Mucosa of descending colon (tissue), 3 donors: Measurements from ENCODE around the gene DYRK2. TPM values are rescaled to one million over a fixed set of nuclear protein-coding genes. Genes with fewer than 3 reads are reported as not detected.

Experiments
- ATAC-seq: fragments of 200-7000 bp; cut with Tn5 transposase; one replicate; pipeline ENCODE4 v1.9.1; 2020; ENCODE audit warnings: mild to moderate bottlenecking, moderate library complexity
- DNase-seq, 3 donors: peaks; one replicate each; pipeline ENCODE4 v3.0.0-alpha.2; 2020
- H3K36me3 ChIP-seq: fragments of 200-600 bp; one replicate; pipeline ENCODE4 v1.8.0; 2021; ENCODE audit warnings: low read depth, mild to moderate bottlenecking
- H3K4me1 ChIP-seq: fragments of 200-600 bp; one replicate; pipeline ENCODE4 v1.8.0; 2021; ENCODE audit warnings: low read depth, mild to moderate bottlenecking
- H3K4me3 ChIP-seq: fragments of 200-600 bp; one replicate; pipeline ENCODE4 v1.8.0; 2021; ENCODE audit warnings: mild to moderate bottlenecking
- H3K9me3 ChIP-seq: fragments of 200-600 bp; one replicate; pipeline ENCODE4 v1.8.0; 2021; ENCODE audit warnings: mild to moderate bottlenecking
- intact Hi-C, 2 donors: fragments of 100-400 bp; cut with DNase I in 1 of 2; cut with micrococcal nuclease in 1 of 2; formaldehyde crosslinking; loops; one replicate each; pipeline versions ENCODE4 v1.11.0 to v1.11.1; 2022; cut with DNase I, micrococcal nuclease
- long read RNA-seq, 2 donors: library from polyadenylated mRNA; unstranded; transcript quantifications; one replicate each; pipeline ENCODE4 v2.0.0, GENCODE V29; 2019 to 2021
- total RNA-seq, 3 donors: library from RNA; stranded (reverse); fragmentation: NEBNext Ultra II Directional in 2 of 3; extraction: Animal tissue kit (Norgen Biotek cat#: 25700) in 2 of 3; gene quantifications; one replicate each; pipeline versions ENCODE4 v1.2.1 to v1.2.4, GENCODE V29; 2021 to 2023
- TF ChIP-seq, protein P1 (sequence below): fragments of 200-600 bp; IDR thresholded peaks from one replicate; pipeline ENCODE4 v1.8.0; 2022; ENCODE audit warnings: antibody characterized with exemption, mild to moderate bottlenecking
- donor health status: DM: no; HTN: no; CAD: no; lungs with moderate emphysema.
- donor health status: DM: no; HTN: no; CAD: no.
- donor health status: DM: no; HTN: yes; CAD: no.

Gene DYRK2
- 100 to 1,000 TPM in 2 of 3 donors, 10 to 100 TPM in 1; 65.2 to 161 (median 111) TPM for total RNA-seq
- long read RNA-seq, donor 1, full-length matches to known transcripts: 45 of 52 reads
- long read RNA-seq, donor 1, partial matches to known transcripts: 0 of 52 reads
- long read RNA-seq, donor 1, other reads (novel, unspliced or antisense): 7 of 52 reads
- long read RNA-seq, donor 2, partial matches to known transcripts: 0 of 7 reads
- long read RNA-seq, donor 2, other reads (novel, unspliced or antisense): 5 of 7 reads

DNA sequence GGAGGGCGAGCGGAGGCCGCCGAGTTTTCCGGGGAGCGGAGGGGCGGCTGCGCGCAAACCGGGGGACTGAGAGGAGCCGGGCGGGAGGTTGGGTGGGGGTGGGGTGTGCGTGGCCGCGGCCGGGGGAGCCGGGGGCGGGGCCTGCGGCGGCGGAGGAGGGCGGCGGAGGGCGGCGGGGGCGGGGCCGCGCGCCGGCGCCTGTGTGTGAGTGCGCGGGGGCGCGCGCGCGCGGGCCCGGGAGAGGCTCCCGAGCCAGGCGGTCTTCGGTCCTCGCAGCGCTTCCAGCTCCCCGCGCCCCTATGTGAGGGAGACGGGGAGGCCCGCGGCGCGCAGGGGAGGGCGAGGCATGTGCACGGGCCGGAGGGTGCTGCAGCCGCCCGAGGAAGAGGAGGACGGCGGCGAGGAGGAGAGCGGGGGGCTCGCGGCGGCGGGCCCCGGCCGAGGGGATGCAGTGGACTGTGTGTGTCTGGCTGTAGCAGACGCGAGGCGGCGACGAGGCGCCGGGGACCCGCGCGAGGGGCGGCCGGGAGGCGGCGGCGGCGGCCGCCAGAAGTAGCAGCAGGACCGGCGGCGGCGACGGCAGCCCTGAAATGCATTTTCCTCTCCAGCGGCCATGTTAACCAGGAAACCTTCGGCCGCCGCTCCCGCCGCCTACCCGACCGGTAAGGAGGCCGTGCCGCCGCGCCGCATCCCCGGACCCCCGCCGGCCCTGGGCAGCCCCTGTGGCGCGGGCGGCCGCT is at the start of gene DYRK2:
DYRK2 (plus strand) TSS at position 225 of the 740 bp plus-strand sequence; CDS start at position 614, 389 bp downstream.
- no peaks in the 10 kb centered on the region for H3K9me3 ChIP-seq
- intact Hi-C loops: loop anchor here in 1 of 2 donors (5.0 kb wide), 1 partner anchor 211 kb away; no protein-coding TSS in a partner anchor
- ATAC-seq (peak; percentile 72), DNase-seq (peak; percentile 89)
- TF ChIP-seq, protein P1, sequence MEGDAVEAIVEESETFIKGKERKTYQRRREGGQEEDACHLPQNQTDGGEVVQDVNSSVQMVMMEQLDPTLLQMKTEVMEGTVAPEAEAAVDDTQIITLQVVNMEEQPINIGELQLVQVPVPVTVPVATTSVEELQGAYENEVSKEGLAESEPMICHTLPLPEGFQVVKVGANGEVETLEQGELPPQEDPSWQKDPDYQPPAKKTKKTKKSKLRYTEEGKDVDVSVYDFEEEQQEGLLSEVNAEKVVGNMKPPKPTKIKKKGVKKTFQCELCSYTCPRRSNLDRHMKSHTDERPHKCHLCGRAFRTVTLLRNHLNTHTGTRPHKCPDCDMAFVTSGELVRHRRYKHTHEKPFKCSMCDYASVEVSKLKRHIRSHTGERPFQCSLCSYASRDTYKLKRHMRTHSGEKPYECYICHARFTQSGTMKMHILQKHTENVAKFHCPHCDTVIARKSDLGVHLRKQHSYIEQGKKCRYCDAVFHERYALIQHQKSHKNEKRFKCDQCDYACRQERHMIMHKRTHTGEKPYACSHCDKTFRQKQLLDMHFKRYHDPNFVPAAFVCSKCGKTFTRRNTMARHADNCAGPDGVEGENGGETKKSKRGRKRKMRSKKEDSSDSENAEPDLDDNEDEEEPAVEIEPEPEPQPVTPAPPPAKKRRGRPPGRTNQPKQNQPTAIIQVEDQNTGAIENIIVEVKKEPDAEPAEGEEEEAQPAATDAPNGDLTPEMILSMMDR: no peak
- H3K4me1 ChIP-seq: peaks cover 22% of the 10 kb centered on the region
- peak within 1 kb of the TSS; percentile 97 for H3K4me3 ChIP-seq
- no peaks in the 10 kb centered on the region for H3K36me3 ChIP-seq

DNA sequence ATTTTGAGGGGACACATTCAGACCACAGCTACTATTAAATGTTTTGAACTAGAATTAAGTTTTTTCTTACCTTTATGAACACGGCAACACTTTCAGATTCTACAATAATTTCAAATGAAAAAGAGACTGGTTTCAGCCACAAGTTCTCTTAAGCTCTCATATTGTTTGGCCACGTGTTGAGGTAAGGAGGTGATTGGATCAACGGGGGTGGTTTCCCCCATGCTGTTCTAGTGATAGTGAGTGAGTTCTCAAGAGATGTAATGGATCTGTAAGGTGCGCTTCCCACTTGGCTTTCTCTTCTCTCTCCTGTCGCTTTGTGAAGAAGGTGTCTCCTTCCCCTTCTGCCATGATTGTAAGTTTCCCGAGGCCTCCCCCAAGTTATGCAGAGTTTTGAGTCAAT is 48.9 kb upstream of the DYRK2 start:
- H3K4me1 ChIP-seq: no peaks in the 10 kb centered on the region
- no peaks in the 10 kb centered on the region for H3K36me3 ChIP-seq
- TF ChIP-seq, protein P1: no peak
- no peak for DNase-seq
- no peak overlapping the region for H3K4me3 ChIP-seq
- H3K9me3 ChIP-seq: no peaks in the 10 kb centered on the region
- intact Hi-C loops: no loop called here
- no peak for ATAC-seq

DNA sequence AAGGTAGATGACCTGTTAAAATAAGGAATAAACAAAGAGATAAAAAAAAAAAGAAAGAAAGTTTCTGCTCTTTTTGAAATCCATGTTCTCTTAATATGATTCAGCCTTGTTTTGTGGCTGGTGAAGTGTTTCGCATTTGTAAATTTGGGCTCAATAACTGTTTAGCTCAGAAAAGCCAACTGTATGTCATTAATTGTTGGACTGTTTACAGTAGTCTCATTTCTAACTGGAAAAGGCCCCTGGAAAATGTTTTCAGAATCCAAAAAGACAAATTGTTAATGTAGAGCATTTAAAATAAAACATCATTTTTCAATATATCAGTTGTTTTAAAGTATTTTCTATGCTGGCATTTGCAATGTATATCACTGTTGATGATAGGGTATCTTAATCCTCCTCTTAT is 47.4 kb upstream of the DYRK2 start:
- ATAC-seq: no peak
- TF ChIP-seq, protein P1: no peak
- Histone ChIP-seq H3K4me3 (no peak overlapping the region), H3K9me3 (no peaks in the 10 kb centered on the region), H3K36me3 (no peaks in the 10 kb centered on the region), H3K4me1 (no peaks in the 10 kb centered on the region)
- DNase-seq: no peak
- intact Hi-C loops: no loop called here

DNA sequence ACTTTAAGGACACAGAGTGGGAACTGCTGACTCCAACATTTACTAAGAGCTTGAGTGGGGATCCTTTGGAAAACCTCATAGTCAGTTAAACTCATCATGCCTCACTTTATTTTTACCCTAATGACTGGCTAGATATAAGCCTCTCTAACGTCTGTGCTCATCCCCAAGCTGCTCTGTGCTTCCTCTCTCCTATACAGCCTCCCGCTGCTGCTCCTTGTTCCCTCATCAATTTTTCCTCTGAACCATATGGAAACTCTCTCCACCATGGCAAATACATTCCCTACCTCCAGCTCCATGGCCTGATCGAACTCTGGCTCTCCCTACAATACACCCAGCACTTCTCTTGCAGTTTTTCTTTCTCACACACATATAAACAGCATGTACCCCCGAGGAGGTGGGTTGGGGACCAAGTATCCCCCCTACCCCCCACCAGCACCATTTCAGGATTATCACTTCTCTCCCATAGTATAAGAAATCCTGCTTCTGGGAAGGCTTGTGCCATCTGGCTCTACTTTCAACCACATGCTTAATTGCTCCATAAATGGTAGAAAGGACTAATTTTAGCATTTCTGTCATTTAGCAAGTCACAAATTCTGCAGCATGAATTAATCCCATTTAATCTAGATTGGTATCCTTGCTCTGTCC is 39.2 kb upstream of the DYRK2 start:
- intact Hi-C loops: no loop called here
- ATAC-seq: no peak
- Histone ChIP-seq H3K36me3 (no peaks in the 10 kb centered on the region), H3K4me1 (no peaks in the 10 kb centered on the region), H3K9me3 (no peaks in the 10 kb centered on the region), H3K4me3 (no peak overlapping the region)
- no peak for DNase-seq
- TF ChIP-seq, protein P1: no peak

DNA sequence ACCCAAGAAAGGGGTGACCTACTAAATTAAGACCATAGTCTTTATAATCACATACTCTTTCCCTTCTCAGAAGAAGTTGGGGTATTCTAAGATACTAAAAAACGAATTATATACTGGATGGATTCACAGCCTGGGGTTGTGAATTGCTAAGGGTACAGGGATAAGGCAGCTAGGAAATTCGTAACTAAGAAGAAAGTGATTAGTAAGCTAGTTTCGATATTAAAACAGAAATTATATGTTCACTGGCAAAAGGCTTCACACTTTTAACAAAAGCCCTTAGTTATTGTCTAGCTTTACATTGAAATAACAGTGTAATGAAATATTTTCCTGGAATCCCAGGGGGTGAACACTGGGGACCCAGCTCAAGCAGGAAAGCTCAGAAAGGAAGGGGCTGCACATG is 35.5 kb upstream of the DYRK2 start:
- Histone ChIP-seq H3K36me3 (no peaks in the 10 kb centered on the region), H3K4me3 (no peak overlapping the region), H3K9me3 (no peaks in the 10 kb centered on the region), H3K4me1 (no peaks in the 10 kb centered on the region)
- TF ChIP-seq, protein P1: no peak
- DNase-seq (no peak), ATAC-seq (no peak)
- intact Hi-C loops: no loop called here
